AG09319 (cell line): ENCODE data around the gene SF3B3.

Experiments
- DNase-seq: peaks from one replicate; pipeline ENCODE4 v3.0.0-alpha.2; 2010; ENCODE audit warnings: low read depth; ENCODE audit errors: extremely low read depth
- TF ChIP-seq, protein P1 (sequence below): IDR thresholded peaks from 2 replicates; pipeline ENCODE4 v1.5.1; 2011; ENCODE audit warnings: low read depth, mild to moderate bottlenecking, inconsistent platforms, low read length, moderate library complexity

SF3B3 gene

DNA sequence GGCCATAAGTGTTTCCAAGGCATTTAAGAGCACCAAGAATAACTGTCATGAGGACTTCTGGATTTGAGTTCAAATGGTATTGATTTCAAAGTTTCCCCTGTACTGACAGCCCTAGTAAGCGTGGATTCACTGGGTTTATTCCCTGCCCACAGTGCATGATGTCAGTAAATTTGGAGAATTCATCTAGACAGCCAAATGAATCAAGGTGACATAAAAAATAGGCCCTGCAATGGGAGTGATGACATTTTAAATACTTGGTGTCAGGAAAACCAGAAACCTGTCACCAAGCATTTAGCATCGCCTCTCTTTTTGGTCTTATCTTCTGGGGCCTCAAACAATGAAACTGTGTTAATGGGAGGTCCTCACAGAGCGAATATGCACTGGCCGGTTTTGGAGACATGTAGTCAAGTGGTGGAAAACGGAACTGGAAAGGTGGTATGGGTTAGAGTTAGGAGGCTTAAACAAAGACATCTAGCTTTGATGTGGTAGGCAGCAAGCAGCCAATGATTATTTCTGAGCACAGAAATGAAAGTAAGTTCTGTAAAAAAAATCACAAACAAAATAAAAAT is 29.3 kb upstream of the SF3B3 start:
- no peak for DNase-seq
- TF ChIP-seq, protein P1, sequence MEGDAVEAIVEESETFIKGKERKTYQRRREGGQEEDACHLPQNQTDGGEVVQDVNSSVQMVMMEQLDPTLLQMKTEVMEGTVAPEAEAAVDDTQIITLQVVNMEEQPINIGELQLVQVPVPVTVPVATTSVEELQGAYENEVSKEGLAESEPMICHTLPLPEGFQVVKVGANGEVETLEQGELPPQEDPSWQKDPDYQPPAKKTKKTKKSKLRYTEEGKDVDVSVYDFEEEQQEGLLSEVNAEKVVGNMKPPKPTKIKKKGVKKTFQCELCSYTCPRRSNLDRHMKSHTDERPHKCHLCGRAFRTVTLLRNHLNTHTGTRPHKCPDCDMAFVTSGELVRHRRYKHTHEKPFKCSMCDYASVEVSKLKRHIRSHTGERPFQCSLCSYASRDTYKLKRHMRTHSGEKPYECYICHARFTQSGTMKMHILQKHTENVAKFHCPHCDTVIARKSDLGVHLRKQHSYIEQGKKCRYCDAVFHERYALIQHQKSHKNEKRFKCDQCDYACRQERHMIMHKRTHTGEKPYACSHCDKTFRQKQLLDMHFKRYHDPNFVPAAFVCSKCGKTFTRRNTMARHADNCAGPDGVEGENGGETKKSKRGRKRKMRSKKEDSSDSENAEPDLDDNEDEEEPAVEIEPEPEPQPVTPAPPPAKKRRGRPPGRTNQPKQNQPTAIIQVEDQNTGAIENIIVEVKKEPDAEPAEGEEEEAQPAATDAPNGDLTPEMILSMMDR: no peak

DNA sequence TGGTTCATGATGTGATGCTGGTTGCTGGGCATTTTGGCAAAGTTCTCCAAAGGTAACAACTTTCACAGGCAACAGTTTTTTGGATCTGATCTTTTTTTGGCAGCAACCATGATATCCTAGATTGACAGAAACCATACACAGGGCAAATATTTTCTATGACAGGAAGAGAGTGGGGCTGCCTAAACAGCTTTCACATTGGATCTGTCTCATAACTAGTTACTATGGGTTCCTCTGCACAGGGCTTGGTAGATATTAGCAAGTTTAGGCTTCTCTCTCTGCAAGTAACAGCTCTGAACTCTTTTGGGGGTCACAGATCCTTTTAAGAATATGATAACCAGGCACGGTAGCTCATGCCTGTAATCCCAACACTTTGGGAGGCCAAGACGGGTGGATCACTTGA is 28.8 kb upstream of the SF3B3 start:
- TF ChIP-seq, protein P1: no peak
- no peak for DNase-seq

GRCh38 chr16:70495425-70496182 is 28.0 kb upstream of the SF3B3 start:
- DNase-seq: no peak
- TF ChIP-seq, protein P1: no peak

GRCh38 chr16:70496513-70496912 is 27.1 kb upstream of the SF3B3 start:
- DNase-seq: no peak
- TF ChIP-seq, protein P1: no peak

GRCh38 chr16:70508752-70509151 is 14.9 kb upstream of the SF3B3 start:
- TF ChIP-seq, protein P1: no peak
- DNase-seq: no peak

DNA sequence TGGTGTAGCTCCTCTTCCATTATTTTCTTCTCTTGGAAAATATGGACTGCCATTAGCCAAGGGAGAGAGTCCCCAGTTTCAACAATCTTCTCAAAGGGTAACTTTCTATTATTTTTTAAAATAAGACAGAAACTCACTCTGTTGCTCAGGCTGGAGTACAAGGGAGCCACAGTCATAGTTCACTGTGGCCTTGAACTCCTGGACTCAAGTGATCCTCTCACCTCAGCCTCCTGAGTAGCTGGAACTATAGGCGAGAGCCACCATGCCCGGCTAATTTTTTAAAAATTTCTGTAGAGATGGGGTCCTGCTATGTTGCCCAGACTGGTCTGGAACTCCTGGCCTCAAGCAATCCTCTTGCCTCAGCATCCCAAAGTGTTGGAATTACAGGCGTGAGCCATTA is 13.4 kb upstream of the SF3B3 start:
- no peak for DNase-seq
- TF ChIP-seq, protein P1: no peak

- TF ChIP-seq, protein P1: no peak
- DNase-seq: no peak
These were observed 11.8 kb upstream of the SF3B3 start for GRCh38 chr16:70511833-70512232.
